Chondrocyte (in vitro differentiated cells): ENCODE results near the gene PHACTR1. TPM values are rescaled to one million over a fixed set of nuclear protein-coding genes. Genes with fewer than 3 reads are reported as not detected.
A peak's percentile ranks its signal among the peaks of the same experiment; 100 is the strongest.
"Not testable (repeated sequence)": the region's sequence is repeated elsewhere in the genome, so short reads cannot be mapped to it uniquely, and the experiment has no call there.

Experiments
- DNase-seq: peaks from one replicate; pipeline ENCODE4 v3.0.0; 2021; ENCODE audit warnings: mixed read lengths, low spot score
- H3K27ac Mint-ChIP-seq: one replicate; pipeline ENCODE4 v1.8.0; 2021; ENCODE audit warnings: mild to moderate bottlenecking, moderate library complexity, mixed read lengths; ENCODE audit not compliant: unreplicated experiment
- H3K27me3 Mint-ChIP-seq: 2 replicates; pipeline ENCODE4 v1.8.0; 2021; ENCODE audit warnings: low read depth, mixed read lengths
- H3K36me3 Mint-ChIP-seq: 2 replicates; pipeline ENCODE4 v1.8.0; 2021; ENCODE audit warnings: low read depth, mixed read lengths
- H3K4me1 Mint-ChIP-seq: 2 replicates; pipeline ENCODE4 v1.8.0; 2021; ENCODE audit warnings: low read depth, mild to moderate bottlenecking, mixed read lengths
- H3K4me3 Mint-ChIP-seq: one replicate; pipeline ENCODE4 v1.8.0; 2021; ENCODE audit warnings: mild to moderate bottlenecking, moderate library complexity, mixed read lengths; ENCODE audit not compliant: unreplicated experiment
- H3K9me3 Mint-ChIP-seq: 2 replicates; pipeline ENCODE4 v1.8.0; 2021; ENCODE audit warnings: low read depth, mixed read lengths
- CTCF ChIP-seq: fragments of 200-600 bp; sonication (generic); IDR thresholded peaks from 2 replicates; pipeline ENCODE4 v1.5.0; 2021; ENCODE audit warnings: antibody characterized with exemption, mild to moderate bottlenecking, moderate library complexity
- total RNA-seq: library from RNA; stranded (reverse); gene quantifications from 3 replicates; pipeline ENCODE4 v1.2.1, GENCODE V29; 2021

The PHACTR1 gene
- total RNA-seq, 1 donor from 2014 or later = 2.1 TPM

DNA sequence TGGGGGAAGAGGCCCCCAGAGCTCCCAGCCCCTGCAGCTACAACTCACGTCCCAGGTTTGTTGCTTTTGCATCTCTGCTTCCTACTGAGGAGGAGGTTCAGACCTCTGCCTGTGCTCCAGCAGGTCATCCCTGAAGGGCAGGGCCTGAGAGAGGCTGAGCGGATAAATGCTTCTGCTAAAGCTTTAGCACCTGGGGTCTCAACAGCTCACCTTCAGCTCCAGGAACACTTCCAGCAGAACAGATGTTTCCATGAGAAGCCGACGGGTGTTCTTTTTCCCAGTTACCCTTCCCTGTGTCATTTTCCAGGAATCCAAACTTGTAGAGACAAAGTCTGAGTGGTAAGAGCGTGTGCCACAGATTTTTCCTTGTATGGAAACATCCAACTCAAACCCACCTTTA is 403.0 kb downstream of the PHACTR1 start:
- Mint-ChIP-seq H3K4me3 (no peak overlapping the region), H3K27ac (no peak overlapping the region), H3K4me1 (peaks cover 7% of the 10 kb centered on the region), H3K27me3 (peaks cover 29% of the 10 kb centered on the region), H3K9me3 (no peaks in the 10 kb centered on the region), H3K36me3 (no peaks in the 10 kb centered on the region)
- no peak for TF ChIP-seq CTCF
- DNase-seq = no peak

- H3K27me3 Mint-ChIP-seq = peaks cover 33% of the 10 kb centered on the region
Observed at GRCh38 chr6:13120483-13121482, 404.2 kb downstream of the PHACTR1 start.

GRCh38 chr6:13124131-13124530 is 407.6 kb downstream of the PHACTR1 start:
- no peaks in the 10 kb centered on the region for H3K9me3 Mint-ChIP-seq
- no peak overlapping the region for H3K4me3 Mint-ChIP-seq
- no peaks in the 10 kb centered on the region for H3K36me3 Mint-ChIP-seq
- no peak overlapping the region for H3K27ac Mint-ChIP-seq
- no peak for TF ChIP-seq CTCF
- DNase-seq = no peak
- peaks cover 27% of the 10 kb centered on the region for H3K27me3 Mint-ChIP-seq
- no peaks in the 10 kb centered on the region for H3K4me1 Mint-ChIP-seq

More at GRCh38 chr6:13120483-13121482, 404.2 kb downstream of the PHACTR1 start:
- TF ChIP-seq CTCF = no peak
- no peak overlapping the region for H3K4me3 Mint-ChIP-seq
- H3K9me3 Mint-ChIP-seq = no peaks in the 10 kb centered on the region
- no peaks in the 10 kb centered on the region for H3K4me1 Mint-ChIP-seq
- H3K36me3 Mint-ChIP-seq = no peaks in the 10 kb centered on the region
- no peak overlapping the region for H3K27ac Mint-ChIP-seq
- no peak for DNase-seq

GRCh38 chr6:13125841-13126240 is 409.3 kb downstream of the PHACTR1 start:
- no peak for TF ChIP-seq CTCF
- H3K4me3 Mint-ChIP-seq = no peak overlapping the region
- no peaks in the 10 kb centered on the region for H3K9me3 Mint-ChIP-seq
- H3K4me1 Mint-ChIP-seq = no peaks in the 10 kb centered on the region
- DNase-seq = no peak
- H3K36me3 Mint-ChIP-seq = no peaks in the 10 kb centered on the region
- peaks cover 21% of the 10 kb centered on the region for H3K27me3 Mint-ChIP-seq
- no peak overlapping the region for H3K27ac Mint-ChIP-seq

GRCh38 chr6:13131935-13132661 is 415.5 kb downstream of the PHACTR1 start:
- DNase-seq = no peak
- H3K36me3 Mint-ChIP-seq = no peaks in the 10 kb centered on the region
- TF ChIP-seq CTCF = no peak
- peak overlapping the region; percentile 6 for H3K27ac Mint-ChIP-seq
- H3K4me1 Mint-ChIP-seq = peaks cover 13% of the 10 kb centered on the region
- peaks cover 13% of the 10 kb centered on the region for H3K27me3 Mint-ChIP-seq
- H3K9me3 Mint-ChIP-seq = no peaks in the 10 kb centered on the region
- no peak overlapping the region for H3K4me3 Mint-ChIP-seq

DNA sequence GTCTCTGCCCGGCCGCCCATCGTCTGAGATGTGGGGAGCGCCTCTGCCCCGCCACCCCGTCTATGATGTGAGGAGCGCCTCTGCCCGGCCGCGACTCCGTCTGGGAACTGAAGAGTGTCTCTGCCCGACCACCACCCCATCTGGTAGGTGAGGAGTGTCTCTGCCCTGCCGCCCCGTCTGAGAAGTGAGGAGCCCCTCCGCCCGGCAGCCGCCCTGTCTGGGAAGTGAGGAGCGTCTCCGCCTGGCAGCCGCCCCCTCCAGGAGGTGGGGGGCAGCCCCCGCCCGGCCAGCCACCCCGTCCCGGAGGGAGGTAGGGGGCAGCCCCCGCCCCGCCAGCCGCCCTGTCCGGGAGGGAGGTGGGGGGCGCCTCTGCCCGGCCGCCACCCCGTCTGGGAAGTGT is 417.3 kb downstream of the PHACTR1 start:
- H3K27ac Mint-ChIP-seq, H3K36me3 Mint-ChIP-seq, H3K9me3 Mint-ChIP-seq, DNase-seq, H3K4me3 Mint-ChIP-seq: not testable (repeated sequence)
- Mint-ChIP-seq H3K27me3 (peaks cover 13% of the 10 kb centered on the region), H3K4me1 (peaks cover 13% of the 10 kb centered on the region)
